ENCODE data around the gene RSAD2. TPM values are rescaled to one million over a fixed set of nuclear protein-coding genes. Genes with fewer than 3 reads are reported as not detected.

Gene RSAD2
- polyA plus RNA-seq, 1 donor from 2014 or later: 1.2 TPM

DNA sequence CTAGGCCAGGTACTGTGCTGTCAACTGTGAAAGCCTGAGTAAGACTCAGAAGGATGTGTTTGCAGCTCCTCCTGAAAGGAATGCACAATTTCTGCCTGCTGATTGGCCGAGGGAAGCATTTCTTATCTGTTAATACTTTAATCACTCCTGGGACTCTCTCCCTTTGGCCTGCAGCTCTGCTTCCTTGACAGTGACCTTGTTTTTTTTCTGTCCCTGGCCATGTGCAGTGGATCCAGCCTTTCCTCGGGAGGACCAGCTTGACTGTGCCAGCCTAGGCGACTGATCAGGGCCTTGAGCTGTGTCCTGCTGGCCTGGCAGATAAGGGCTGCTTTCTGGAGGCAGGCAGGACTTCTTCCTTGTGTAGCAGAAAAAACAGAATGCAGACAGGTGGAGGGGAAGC is 49.6 kb downstream of the RSAD2 start:
- TF ChIP-seq, protein P1, sequence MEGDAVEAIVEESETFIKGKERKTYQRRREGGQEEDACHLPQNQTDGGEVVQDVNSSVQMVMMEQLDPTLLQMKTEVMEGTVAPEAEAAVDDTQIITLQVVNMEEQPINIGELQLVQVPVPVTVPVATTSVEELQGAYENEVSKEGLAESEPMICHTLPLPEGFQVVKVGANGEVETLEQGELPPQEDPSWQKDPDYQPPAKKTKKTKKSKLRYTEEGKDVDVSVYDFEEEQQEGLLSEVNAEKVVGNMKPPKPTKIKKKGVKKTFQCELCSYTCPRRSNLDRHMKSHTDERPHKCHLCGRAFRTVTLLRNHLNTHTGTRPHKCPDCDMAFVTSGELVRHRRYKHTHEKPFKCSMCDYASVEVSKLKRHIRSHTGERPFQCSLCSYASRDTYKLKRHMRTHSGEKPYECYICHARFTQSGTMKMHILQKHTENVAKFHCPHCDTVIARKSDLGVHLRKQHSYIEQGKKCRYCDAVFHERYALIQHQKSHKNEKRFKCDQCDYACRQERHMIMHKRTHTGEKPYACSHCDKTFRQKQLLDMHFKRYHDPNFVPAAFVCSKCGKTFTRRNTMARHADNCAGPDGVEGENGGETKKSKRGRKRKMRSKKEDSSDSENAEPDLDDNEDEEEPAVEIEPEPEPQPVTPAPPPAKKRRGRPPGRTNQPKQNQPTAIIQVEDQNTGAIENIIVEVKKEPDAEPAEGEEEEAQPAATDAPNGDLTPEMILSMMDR (IDR thresholded peaks at IDR 0.05; ENCODE audit: poor library complexity, severe bottlenecking): no peak
- TF ChIP-seq TAF1 (IDR thresholded peaks at IDR 0.05; ENCODE audit: low read depth) (no peak), EP300 (conservative IDR thresholded peaks at IDR 0.05; ENCODE audit: poor library complexity, severe bottlenecking) (no peak), MXI1 (conservative IDR thresholded peaks at IDR 0.05; ENCODE audit: poor library complexity, severe bottlenecking) (no peak), SMC3 (conservative IDR thresholded peaks at IDR 0.05; ENCODE audit: poor library complexity) (no peak), EZH2 (IDR thresholded peaks at IDR 0.05; ENCODE audit: borderline replicate concordance, insufficient read depth, low read length, poor library complexity, severe bottlenecking) (no peak), RAD21 (conservative IDR thresholded peaks at IDR 0.05) (no peak), POLR2AphosphoS5 (IDR thresholded peaks at IDR 0.05) (no peak)
- TF ChIP-seq, protein P2, sequence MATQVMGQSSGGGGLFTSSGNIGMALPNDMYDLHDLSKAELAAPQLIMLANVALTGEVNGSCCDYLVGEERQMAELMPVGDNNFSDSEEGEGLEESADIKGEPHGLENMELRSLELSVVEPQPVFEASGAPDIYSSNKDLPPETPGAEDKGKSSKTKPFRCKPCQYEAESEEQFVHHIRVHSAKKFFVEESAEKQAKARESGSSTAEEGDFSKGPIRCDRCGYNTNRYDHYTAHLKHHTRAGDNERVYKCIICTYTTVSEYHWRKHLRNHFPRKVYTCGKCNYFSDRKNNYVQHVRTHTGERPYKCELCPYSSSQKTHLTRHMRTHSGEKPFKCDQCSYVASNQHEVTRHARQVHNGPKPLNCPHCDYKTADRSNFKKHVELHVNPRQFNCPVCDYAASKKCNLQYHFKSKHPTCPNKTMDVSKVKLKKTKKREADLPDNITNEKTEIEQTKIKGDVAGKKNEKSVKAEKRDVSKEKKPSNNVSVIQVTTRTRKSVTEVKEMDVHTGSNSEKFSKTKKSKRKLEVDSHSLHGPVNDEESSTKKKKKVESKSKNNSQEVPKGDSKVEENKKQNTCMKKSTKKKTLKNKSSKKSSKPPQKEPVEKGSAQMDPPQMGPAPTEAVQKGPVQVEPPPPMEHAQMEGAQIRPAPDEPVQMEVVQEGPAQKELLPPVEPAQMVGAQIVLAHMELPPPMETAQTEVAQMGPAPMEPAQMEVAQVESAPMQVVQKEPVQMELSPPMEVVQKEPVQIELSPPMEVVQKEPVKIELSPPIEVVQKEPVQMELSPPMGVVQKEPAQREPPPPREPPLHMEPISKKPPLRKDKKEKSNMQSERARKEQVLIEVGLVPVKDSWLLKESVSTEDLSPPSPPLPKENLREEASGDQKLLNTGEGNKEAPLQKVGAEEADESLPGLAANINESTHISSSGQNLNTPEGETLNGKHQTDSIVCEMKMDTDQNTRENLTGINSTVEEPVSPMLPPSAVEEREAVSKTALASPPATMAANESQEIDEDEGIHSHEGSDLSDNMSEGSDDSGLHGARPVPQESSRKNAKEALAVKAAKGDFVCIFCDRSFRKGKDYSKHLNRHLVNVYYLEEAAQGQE (IDR thresholded peaks at IDR 0.05; ENCODE audit: borderline replicate concordance): no peak
- H3K4me3 ChIP-seq (ENCODE audit: low read length): no peak overlapping the region
- no peaks in the 10 kb centered on the region for H4K20me1 ChIP-seq (ENCODE audit: insufficient read depth)
- no peaks in the 10 kb centered on the region for H3K9me2 ChIP-seq (ENCODE audit: insufficient read depth, low read length)
- H3K27ac ChIP-seq (ENCODE audit: low read length): no peak overlapping the region
- no peaks in the 10 kb centered on the region for H3K36me3 ChIP-seq (ENCODE audit: insufficient read depth, low read length)
- no peaks in the 10 kb centered on the region for H3K9me3 ChIP-seq (ENCODE audit: low read length)
- no peaks in the 10 kb centered on the region for H3K27me3 ChIP-seq (ENCODE audit: insufficient read depth, low read depth, low read length)
- H3K79me2 ChIP-seq (replicated peaks; ENCODE audit: insufficient read depth, low read length): peaks cover 46% of the 10 kb centered on the region
- no peak overlapping the region for H3K4me2 ChIP-seq (ENCODE audit: low read length)
- no peaks in the 10 kb centered on the region for H3F3A ChIP-seq (ENCODE audit: insufficient read depth, low read length, poor library complexity, severe bottlenecking)
- H2AFZ ChIP-seq (ENCODE audit: low read depth, low read length): no peak overlapping the region
- H3K9ac ChIP-seq (ENCODE audit: low read length): no peak overlapping the region

DNA sequence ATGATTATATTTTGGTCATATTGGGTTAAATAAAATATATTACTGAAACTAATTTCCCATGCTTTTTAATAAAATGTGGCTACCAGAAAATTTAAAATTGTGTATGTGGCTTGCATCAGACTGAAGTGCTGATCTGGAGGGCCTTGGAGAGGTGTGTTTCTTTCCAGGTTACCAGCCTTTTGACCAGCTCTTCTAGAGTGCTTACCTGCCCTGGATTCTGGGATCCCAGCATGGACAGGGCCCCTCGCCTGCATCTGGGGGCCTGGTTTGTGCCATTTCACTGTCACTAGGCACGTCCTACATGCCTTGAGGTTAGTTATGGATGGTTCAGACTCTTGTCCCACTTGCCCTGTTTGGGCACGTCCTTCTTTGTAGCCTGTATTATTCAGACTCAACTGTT is 50.2 kb downstream of the RSAD2 start:
- TF ChIP-seq RAD21 (conservative IDR thresholded peaks at IDR 0.05) (no peak), POLR2AphosphoS5 (IDR thresholded peaks at IDR 0.05) (no peak), EP300 (conservative IDR thresholded peaks at IDR 0.05; ENCODE audit: poor library complexity, severe bottlenecking) (no peak), TAF1 (IDR thresholded peaks at IDR 0.05; ENCODE audit: low read depth) (no peak)
- TF ChIP-seq, protein P1 (IDR thresholded peaks at IDR 0.05; ENCODE audit: poor library complexity, severe bottlenecking): no peak

More for the DNA sequence above, 50.2 kb downstream of the RSAD2 start:
- Histone ChIP-seq H3K9me2 (ENCODE audit: insufficient read depth, low read length) (no peaks in the 10 kb centered on the region), H3K27me3 (ENCODE audit: insufficient read depth, low read depth, low read length) (no peaks in the 10 kb centered on the region), H3K4me2 (ENCODE audit: low read length) (no peak overlapping the region), H3K36me3 (ENCODE audit: insufficient read depth, low read length) (no peaks in the 10 kb centered on the region), H2AFZ (ENCODE audit: low read depth, low read length) (no peak overlapping the region), H3K9me3 (ENCODE audit: low read length) (no peaks in the 10 kb centered on the region), H4K20me1 (ENCODE audit: insufficient read depth) (no peaks in the 10 kb centered on the region), H3K4me3 (ENCODE audit: low read length) (no peak overlapping the region), H3F3A (ENCODE audit: insufficient read depth, low read length, poor library complexity, severe bottlenecking) (no peaks in the 10 kb centered on the region), H3K9ac (ENCODE audit: low read length) (no peak overlapping the region), H3K27ac (ENCODE audit: low read length) (no peak overlapping the region), H3K79me2 (replicated peaks; ENCODE audit: insufficient read depth, low read length) (peaks cover 44% of the 10 kb centered on the region)

All from neural cell (in vitro differentiated cells).